HL-60 (cell line): ENCODE results near the gene NUBPL.
"Not testable (repeated sequence)": the region's sequence is repeated elsewhere in the genome, so short reads cannot be mapped to it uniquely, and the experiment has no call there.

Experiments used
- DNase-seq, 2 experiments: peaks; one replicate each; pipeline ENCODE4 v3.0.0-alpha.2; 2010 to 2020; ENCODE audit warnings: low read depth in 1 of 2, low spot score in 1 of 2
- H3K27ac ChIP-seq: fragments of 250-450 bp; sonication (Bioruptor Pico); replicated peaks from 2 replicates; pipeline ENCODE4 v1.5.1; 2020; ENCODE audit warnings: mild to moderate bottlenecking, moderate library complexity
- H3K27me3 ChIP-seq: fragments of 250-450 bp; sonication (Bioruptor Pico); 2 replicates; pipeline ENCODE4 v1.5.1; 2021; ENCODE audit warnings: mild to moderate bottlenecking, moderate library complexity; ENCODE audit not compliant: insufficient read depth, poor library complexity, severe bottlenecking
- H3K4me3 ChIP-seq: replicated peaks from 2 replicates; pipeline ENCODE4 v1.5.1; 2011; ENCODE audit warnings: mild to moderate bottlenecking, control low read depth, low read length; ENCODE audit not compliant: insufficient read depth
- CTCF ChIP-seq: IDR thresholded peaks from one replicate; pipeline ENCODE4 v1.5.1; 2011; ENCODE audit warnings: low read length, control low read depth, inconsistent platforms; ENCODE audit not compliant: insufficient read depth
- GABPA ChIP-seq: IDR thresholded peaks from 2 replicates; pipeline ENCODE4 v1.6.1; 2012; ENCODE audit warnings: low read depth
- POLR2AphosphoS5 ChIP-seq: IDR thresholded peaks from 2 replicates; pipeline ENCODE4 v1.6.1; 2012; ENCODE audit warnings: low read depth
- REST ChIP-seq: IDR thresholded peaks from 2 replicates; pipeline ENCODE4 v1.6.1; 2012; ENCODE audit warnings: low read depth; ENCODE audit not compliant: insufficient replicate concordance
- SPI1 ChIP-seq: IDR thresholded peaks from 2 replicates; pipeline ENCODE4 v1.6.1; 2012; ENCODE audit warnings: low read depth, mild to moderate bottlenecking, borderline replicate concordance

The NUBPL gene

GRCh38 chr14:31887929-31888580, 326.9 kb downstream of the NUBPL start:
- H3K4me3 ChIP-seq = no peak overlapping the region
- H3K27me3 ChIP-seq = no peaks in the 10 kb centered on the region
- no peak for DNase-seq
- H3K27ac ChIP-seq = no peak overlapping the region
- TF ChIP-seq GABPA (no peak), CTCF (no peak), REST (no peak), SPI1 (no peak), POLR2AphosphoS5 (no peak)

GRCh38 chr14:31889297-31889696, 328.1 kb downstream of the NUBPL start:
- Histone ChIP-seq H3K4me3 (no peak overlapping the region), H3K27me3 (no peaks in the 10 kb centered on the region), H3K27ac (no peak overlapping the region)
- DNase-seq = no peak
- no peak for TF ChIP-seq GABPA
- TF ChIP-seq REST = no peak
- no peak for TF ChIP-seq POLR2AphosphoS5
- no peak for TF ChIP-seq SPI1

GRCh38 chr14:31890202-31890601, 329.0 kb downstream of the NUBPL start:
- not testable (repeated sequence) for H3K27me3 ChIP-seq, DNase-seq, H3K27ac ChIP-seq, H3K4me3 ChIP-seq

DNA sequence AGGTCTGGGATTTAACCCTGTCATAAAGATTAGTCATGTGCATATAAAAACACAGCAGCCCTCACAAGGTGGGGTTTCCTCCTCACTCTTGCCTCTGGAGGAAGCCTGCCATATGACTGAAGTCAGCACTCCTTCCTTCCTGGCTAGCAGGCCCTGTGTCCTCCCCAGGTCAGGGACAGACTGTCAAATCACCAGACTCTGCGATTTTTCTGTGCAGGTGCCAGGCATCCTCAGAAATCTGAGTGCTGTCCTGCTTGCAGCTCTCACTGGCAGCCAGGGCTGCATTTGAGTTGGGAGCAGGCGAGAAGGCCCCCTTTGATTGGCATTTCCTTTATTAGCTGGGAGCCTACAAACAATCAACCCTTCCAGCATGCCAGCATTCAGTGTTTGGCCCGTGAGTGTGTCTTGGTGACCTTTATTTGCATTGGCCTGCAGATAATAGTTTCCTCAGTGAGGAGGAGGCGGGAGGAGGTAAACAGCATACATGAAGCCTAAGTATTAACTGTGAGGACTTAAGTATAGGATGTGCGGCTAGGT, 332.1 kb downstream of the NUBPL start:
- Histone ChIP-seq H3K4me3 (no peak overlapping the region), H3K27me3 (no peaks in the 10 kb centered on the region), H3K27ac (no peak overlapping the region)
- DNase-seq = no peak
- TF ChIP-seq POLR2AphosphoS5 = no peak
- no peak for TF ChIP-seq CTCF
- no peak for TF ChIP-seq REST
- no peak for TF ChIP-seq SPI1
- TF ChIP-seq GABPA = no peak
